Measurements from ENCODE around the gene PCDHB14. TPM values are rescaled to one million over a fixed set of nuclear protein-coding genes. Genes with fewer than 3 reads are reported as not detected.
A peak's percentile ranks its signal among the peaks of the same experiment; 100 is the strongest.
"Not testable (repeated sequence)": the region's sequence is repeated elsewhere in the genome, so short reads cannot be mapped to it uniquely, and the experiment has no call there.

The PCDHB14 gene
- total RNA-seq: not detected in 2 replicates

- no peaks in the 10 kb centered on the region for H3K36me3 Mint-ChIP-seq (ENCODE audit: low read depth)
- H3K4me1 Mint-ChIP-seq (ENCODE audit: low read depth): no peaks in the 10 kb centered on the region
- H3K9me3 Mint-ChIP-seq: peaks cover 41% of the 10 kb centered on the region
- no peak within 1 kb of the TSS for H3K4me3 Mint-ChIP-seq (ENCODE audit: low read depth)
- H3K27ac Mint-ChIP-seq: no peak within 1 kb of the TSS
- intact Hi-C loops (cut with micrococcal nuclease): no loop called here
- H3K27me3 Mint-ChIP-seq (ENCODE audit: low read depth): no peaks in the 10 kb centered on the region
- DNase-seq (ENCODE audit: low spot score): no peak
Observed at GRCh38 chr5:141223112-141223783, at the start of gene PCDHB14. Gene PCDHB14, plus strand, starts transcription at chr5:141223343. Its CDS starts 163 bp downstream, at chr5:141223506.

GRCh38 chr5:141174291-141175104, 48.6 kb upstream of the PCDHB14 start:
- H3K4me1 Mint-ChIP-seq (ENCODE audit: low read depth); intact Hi-C loops (cut with micrococcal nuclease); H3K4me3 Mint-ChIP-seq (ENCODE audit: low read depth); H3K27me3 Mint-ChIP-seq (ENCODE audit: low read depth); H3K27ac Mint-ChIP-seq; DNase-seq (ENCODE audit: low spot score); H3K36me3 Mint-ChIP-seq (ENCODE audit: low read depth): not testable (repeated sequence)
- peaks cover 23% of the 10 kb centered on the region for H3K9me3 Mint-ChIP-seq

- H3K4me1 Mint-ChIP-seq (ENCODE audit: low read depth): no peaks in the 10 kb centered on the region
Observed at GRCh38 chr5:141175933-141176332, 47.2 kb upstream of the PCDHB14 start.

GRCh38 chr5:141177577-141178191, 45.5 kb upstream of the PCDHB14 start, which contains the start of gene PCDHB8:
Gene PCDHB8, plus strand, starts transcription at chr5:141177790. Its CDS starts 245 bp downstream, at chr5:141178035.
- H3K27me3 Mint-ChIP-seq (ENCODE audit: low read depth); H3K4me1 Mint-ChIP-seq (ENCODE audit: low read depth); H3K4me3 Mint-ChIP-seq (ENCODE audit: low read depth); H3K36me3 Mint-ChIP-seq (ENCODE audit: low read depth); H3K27ac Mint-ChIP-seq; intact Hi-C loops (cut with micrococcal nuclease); DNase-seq (ENCODE audit: low spot score): not testable (repeated sequence)
- H3K9me3 Mint-ChIP-seq: peaks cover 33% of the 10 kb centered on the region

More at GRCh38 chr5:141175933-141176332, 47.2 kb upstream of the PCDHB14 start:
- Mint-ChIP-seq H3K27me3 (ENCODE audit: low read depth) (no peaks in the 10 kb centered on the region), H3K4me3 (ENCODE audit: low read depth) (no peak overlapping the region), H3K36me3 (ENCODE audit: low read depth) (no peaks in the 10 kb centered on the region), H3K9me3 (peaks cover 24% of the 10 kb centered on the region), H3K27ac (no peak overlapping the region)
- intact Hi-C loops (cut with micrococcal nuclease): no loop called here
- DNase-seq (ENCODE audit: low spot score): no peak

GRCh38 chr5:141179371-141179770, 43.8 kb upstream of the PCDHB14 start:
- H3K4me1 Mint-ChIP-seq (ENCODE audit: low read depth); H3K4me3 Mint-ChIP-seq (ENCODE audit: low read depth); DNase-seq (ENCODE audit: low spot score); intact Hi-C loops (cut with micrococcal nuclease); H3K27ac Mint-ChIP-seq; H3K27me3 Mint-ChIP-seq (ENCODE audit: low read depth); H3K36me3 Mint-ChIP-seq (ENCODE audit: low read depth): not testable (repeated sequence)
- H3K9me3 Mint-ChIP-seq: peaks cover 31% of the 10 kb centered on the region

- H3K27me3 Mint-ChIP-seq (ENCODE audit: low read depth); H3K36me3 Mint-ChIP-seq (ENCODE audit: low read depth); H3K27ac Mint-ChIP-seq; DNase-seq (ENCODE audit: low spot score); H3K4me3 Mint-ChIP-seq (ENCODE audit: low read depth); H3K4me1 Mint-ChIP-seq (ENCODE audit: low read depth); intact Hi-C loops (cut with micrococcal nuclease): not testable (repeated sequence)
- peaks cover 36% of the 10 kb centered on the region for H3K9me3 Mint-ChIP-seq
Observed at GRCh38 chr5:141179876-141180275, 43.3 kb upstream of the PCDHB14 start.

GRCh38 chr5:141180313-141180712, 42.8 kb upstream of the PCDHB14 start:
- Mint-ChIP-seq H3K9me3 (peaks cover 40% of the 10 kb centered on the region), H3K4me3 (ENCODE audit: low read depth) (no peak overlapping the region), H3K27ac (no peak overlapping the region), H3K4me1 (ENCODE audit: low read depth) (no peaks in the 10 kb centered on the region), H3K36me3 (ENCODE audit: low read depth) (no peaks in the 10 kb centered on the region), H3K27me3 (ENCODE audit: low read depth) (no peaks in the 10 kb centered on the region)
- intact Hi-C loops (cut with micrococcal nuclease): no loop called here
- no peak for DNase-seq (ENCODE audit: low spot score)

GRCh38 chr5:141182248-141182647, 40.9 kb upstream of the PCDHB14 start, which contains the start of gene PCDHB16:
Gene PCDHB16, plus strand, starts transcription at chr5:141182387. Its CDS starts 173 bp downstream, at chr5:141182560.
- intact Hi-C loops (cut with micrococcal nuclease): no loop called here
- DNase-seq (ENCODE audit: low spot score): no peak
- Mint-ChIP-seq H3K4me1 (ENCODE audit: low read depth) (peaks cover 2% of the 10 kb centered on the region), H3K4me3 (ENCODE audit: low read depth) (no peak within 1 kb of the TSS), H3K36me3 (ENCODE audit: low read depth) (no peaks in the 10 kb centered on the region), H3K9me3 (peaks cover 41% of the 10 kb centered on the region), H3K27me3 (ENCODE audit: low read depth) (no peaks in the 10 kb centered on the region), H3K27ac (no peak within 1 kb of the TSS)

GRCh38 chr5:141184117-141184855, 38.9 kb upstream of the PCDHB14 start:
- DNase-seq (ENCODE audit: low spot score); H3K27me3 Mint-ChIP-seq (ENCODE audit: low read depth); H3K4me1 Mint-ChIP-seq (ENCODE audit: low read depth); H3K4me3 Mint-ChIP-seq (ENCODE audit: low read depth); H3K36me3 Mint-ChIP-seq (ENCODE audit: low read depth); intact Hi-C loops (cut with micrococcal nuclease); H3K27ac Mint-ChIP-seq: not testable (repeated sequence)
- peaks cover 54% of the 10 kb centered on the region for H3K9me3 Mint-ChIP-seq

GRCh38 chr5:141186897-141187512, 36.1 kb upstream of the PCDHB14 start, which contains the start of gene PCDHB9:
Gene PCDHB9, plus strand, starts transcription at chr5:141187161. Its CDS starts 158 bp downstream, at chr5:141187319.
- peaks cover 3% of the 10 kb centered on the region for H3K36me3 Mint-ChIP-seq (ENCODE audit: low read depth)
- intact Hi-C loops (cut with micrococcal nuclease): loop anchor here (5.0 kb wide), 1 partner anchor 155 kb away; the partner anchor contains the start of gene PCDHGA3
- no peak within 1 kb of the TSS for H3K27ac Mint-ChIP-seq

GRCh38 chr5:141188682-141189081, 34.5 kb upstream of the PCDHB14 start:
- H3K36me3 Mint-ChIP-seq (ENCODE audit: low read depth); H3K27ac Mint-ChIP-seq; H3K4me1 Mint-ChIP-seq (ENCODE audit: low read depth); H3K4me3 Mint-ChIP-seq (ENCODE audit: low read depth); H3K27me3 Mint-ChIP-seq (ENCODE audit: low read depth); DNase-seq (ENCODE audit: low spot score): not testable (repeated sequence)
- H3K9me3 Mint-ChIP-seq: peaks cover 44% of the 10 kb centered on the region
- intact Hi-C loops (cut with micrococcal nuclease): loop anchor here (5.0 kb wide), 1 partner anchor 154 kb away; the partner anchor contains the start of gene PCDHGA3

More at GRCh38 chr5:141186897-141187512, 36.1 kb upstream of the PCDHB14 start, which contains the start of gene PCDHB9:
- DNase-seq (ENCODE audit: low spot score): no peak
- Mint-ChIP-seq H3K9me3 (peaks cover 48% of the 10 kb centered on the region), H3K27me3 (ENCODE audit: low read depth) (peaks cover 2% of the 10 kb centered on the region), H3K4me1 (ENCODE audit: low read depth) (peaks cover 2% of the 10 kb centered on the region), H3K4me3 (ENCODE audit: low read depth) (peak within 1 kb of the TSS; percentile 18)
